Measurements from ENCODE around the gene LSM14B.

The LSM14B gene

DNA sequence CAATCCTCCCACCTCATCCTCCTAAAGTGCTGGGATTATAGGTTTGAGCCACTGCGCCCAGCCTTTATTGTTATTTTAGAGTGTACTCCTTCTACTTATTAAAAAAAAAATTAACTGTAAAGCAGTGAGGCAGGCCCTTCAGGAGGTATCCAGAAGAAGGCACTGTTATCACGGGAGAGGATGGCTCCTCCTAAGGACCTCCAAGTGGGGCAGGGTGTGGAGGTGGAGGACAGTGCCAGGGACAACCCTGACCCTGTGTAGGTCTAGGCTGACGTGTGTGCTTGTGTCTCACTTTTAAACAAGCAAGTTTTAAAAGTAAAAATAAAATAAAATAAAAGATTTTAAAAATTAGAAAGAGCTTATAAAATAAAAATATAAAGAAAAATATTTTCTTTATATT, 32.9 kb upstream of the LSM14B start:
- no peak overlapping the region for H3K27ac ChIP-seq (ENCODE audit: low read depth, low read length, severe bottlenecking)
- peaks cover 6% of the 10 kb centered on the region for H3K4me1 ChIP-seq (ENCODE audit: control insufficient read depth, insufficient read depth, low read length, poor library complexity, severe bottlenecking)
- WGBS, 2 experiments (ENCODE audit: insufficient coverage in 2 of 2) = 33% methylated on average over 1 of the region's 3 CpGs; no CpG with 5 or more reads in 1 of the 2 experiments
- H3K36me3 ChIP-seq (ENCODE audit: control insufficient read depth, insufficient read depth, low read length) = no peaks in the 10 kb centered on the region
- no peaks in the 10 kb centered on the region for H3K9me3 ChIP-seq (ENCODE audit: control insufficient read depth, low read length)
- H3K4me3 ChIP-seq (ENCODE audit: extremely low read depth, insufficient read depth, low read length, poor library complexity, severe bottlenecking) = no peak overlapping the region

DNA sequence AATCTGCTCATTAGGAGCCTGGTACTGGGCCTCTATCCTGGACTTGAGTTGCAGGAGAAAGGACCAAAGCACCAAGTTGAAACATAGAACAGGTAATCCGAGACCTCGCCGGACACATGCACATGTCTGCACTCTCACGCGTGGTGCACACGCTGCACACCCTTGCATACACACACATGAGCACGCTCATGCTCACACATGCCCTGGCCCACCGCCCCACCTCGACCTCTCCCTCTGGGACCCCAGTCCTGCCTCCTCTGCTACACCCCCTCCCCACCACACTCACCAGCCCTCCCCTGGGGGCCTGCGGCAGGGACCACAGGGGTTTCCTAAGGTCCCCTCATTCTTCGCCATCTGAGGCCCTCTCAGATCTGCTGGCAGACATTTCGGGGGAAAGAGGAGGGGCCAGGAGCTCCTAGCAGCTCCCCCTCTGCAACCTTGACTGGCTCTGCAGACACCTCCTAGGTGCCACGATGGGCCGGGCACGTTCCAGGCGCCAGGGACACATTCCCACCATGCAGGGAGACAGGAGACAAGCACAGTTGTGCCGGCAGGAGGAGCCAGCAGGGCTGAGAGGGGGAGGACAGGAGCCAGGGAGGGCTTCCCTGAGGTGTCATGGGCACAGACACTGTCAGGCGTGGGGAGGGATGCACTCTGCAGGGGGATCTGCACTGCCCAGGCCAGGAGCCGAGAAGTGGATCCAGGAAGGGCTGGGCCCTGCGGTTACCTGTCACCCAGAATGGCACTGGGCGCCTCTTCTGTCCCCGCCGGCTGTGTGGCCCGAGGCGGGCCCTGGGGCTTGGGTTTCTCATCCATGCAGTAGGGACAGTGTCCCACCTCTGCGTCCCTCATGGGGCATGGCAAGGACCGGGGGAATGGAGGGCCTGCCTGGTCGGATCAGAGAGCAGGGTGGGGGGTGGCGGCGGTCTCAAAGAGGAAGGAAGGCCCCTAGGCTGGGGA, 25.6 kb upstream of the LSM14B start:
- Histone ChIP-seq H3K9me3 (ENCODE audit: control insufficient read depth, low read length) (no peaks in the 10 kb centered on the region), H3K27ac (ENCODE audit: low read depth, low read length, severe bottlenecking) (no peak overlapping the region), H3K36me3 (ENCODE audit: control insufficient read depth, insufficient read depth, low read length) (no peaks in the 10 kb centered on the region), H3K4me3 (ENCODE audit: extremely low read depth, insufficient read depth, low read length, poor library complexity, severe bottlenecking) (no peak overlapping the region), H3K4me1 (ENCODE audit: control insufficient read depth, insufficient read depth, low read length, poor library complexity, severe bottlenecking) (no peaks in the 10 kb centered on the region)
- 88 to 93% methylated on average over 28 to 29 of the region's 30 CpGs for WGBS, 2 experiments (ENCODE audit: insufficient coverage in 2 of 2)

DNA sequence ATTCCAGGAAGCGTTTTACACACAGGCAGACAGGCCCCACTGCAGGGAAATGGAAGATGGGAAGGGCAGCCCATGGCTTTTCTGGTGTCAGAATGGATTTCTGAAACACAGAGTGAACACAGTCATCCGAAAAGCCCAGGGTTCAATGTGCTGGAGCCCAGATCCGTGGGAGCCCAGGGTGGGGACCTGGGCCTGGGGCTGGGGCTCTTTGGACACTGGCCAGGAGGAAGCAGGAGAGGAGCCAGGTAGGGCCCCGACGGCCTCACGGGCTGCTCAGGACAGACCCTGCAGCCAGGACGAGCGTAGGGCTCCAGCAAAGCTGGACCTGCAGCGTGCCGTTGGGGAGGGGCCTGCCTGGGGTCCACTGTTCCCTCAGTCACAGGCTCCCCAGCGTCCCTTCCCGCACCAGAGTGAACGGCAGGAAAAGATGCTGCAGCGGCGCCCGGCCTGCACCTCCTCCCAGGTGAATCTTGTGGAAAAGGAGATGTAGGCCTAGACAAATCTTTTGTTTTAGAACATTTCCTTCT, 24.3 kb upstream of the LSM14B start:
- 75 to 89% methylated on average over 10 to 12 of the region's 16 CpGs for WGBS, 2 experiments (ENCODE audit: insufficient coverage in 2 of 2)
- Histone ChIP-seq H3K9me3 (ENCODE audit: control insufficient read depth, low read length) (no peaks in the 10 kb centered on the region), H3K4me3 (ENCODE audit: extremely low read depth, insufficient read depth, low read length, poor library complexity, severe bottlenecking) (no peak overlapping the region), H3K36me3 (ENCODE audit: control insufficient read depth, insufficient read depth, low read length) (no peaks in the 10 kb centered on the region), H3K27ac (ENCODE audit: low read depth, low read length, severe bottlenecking) (no peak overlapping the region), H3K4me1 (ENCODE audit: control insufficient read depth, insufficient read depth, low read length, poor library complexity, severe bottlenecking) (no peaks in the 10 kb centered on the region)

DNA sequence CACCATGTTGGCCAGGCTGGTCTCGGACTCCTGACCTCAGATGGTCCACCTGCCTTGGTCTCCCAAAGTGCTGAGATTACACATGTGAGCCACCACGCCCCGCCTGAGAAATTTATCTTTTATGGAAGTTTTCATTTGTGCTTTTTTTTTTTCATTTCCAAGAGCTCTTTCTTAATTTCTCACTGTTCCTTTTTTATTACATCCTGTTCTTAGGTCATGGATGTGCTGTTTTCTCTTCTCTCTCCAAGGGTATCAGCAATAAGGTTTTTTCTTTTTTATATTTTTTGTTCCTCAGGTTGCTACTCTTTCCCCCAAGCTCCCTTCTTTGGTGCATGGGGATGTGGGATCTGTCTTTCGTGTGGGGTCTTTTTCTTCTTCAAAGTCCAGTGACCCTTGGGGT, 21.2 kb upstream of the LSM14B start:
- H3K36me3 ChIP-seq (ENCODE audit: control insufficient read depth, insufficient read depth, low read length) = no peaks in the 10 kb centered on the region
- 75 to 81% methylated on average over 2 to 3 of the region's 4 CpGs for WGBS, 2 experiments (ENCODE audit: insufficient coverage in 2 of 2)
- no peak overlapping the region for H3K4me3 ChIP-seq (ENCODE audit: extremely low read depth, insufficient read depth, low read length, poor library complexity, severe bottlenecking)
- H3K27ac ChIP-seq (ENCODE audit: low read depth, low read length, severe bottlenecking) = no peak overlapping the region
- no peaks in the 10 kb centered on the region for H3K9me3 ChIP-seq (ENCODE audit: control insufficient read depth, low read length)
- no peaks in the 10 kb centered on the region for H3K4me1 ChIP-seq (ENCODE audit: control insufficient read depth, insufficient read depth, low read length, poor library complexity, severe bottlenecking)

- H3K27ac ChIP-seq (ENCODE audit: low read depth, low read length, severe bottlenecking) = no peak overlapping the region
- WGBS, 2 experiments (ENCODE audit: insufficient coverage in 2 of 2) = 79 to 85% methylated on average over 14 to 17 of the region's 21 CpGs
- H3K9me3 ChIP-seq (ENCODE audit: control insufficient read depth, low read length) = peaks cover 13% of the 10 kb centered on the region
- H3K4me1 ChIP-seq (ENCODE audit: control insufficient read depth, insufficient read depth, low read length, poor library complexity, severe bottlenecking) = no peaks in the 10 kb centered on the region
- H3K36me3 ChIP-seq (ENCODE audit: control insufficient read depth, insufficient read depth, low read length) = no peaks in the 10 kb centered on the region
- H3K4me3 ChIP-seq (ENCODE audit: extremely low read depth, insufficient read depth, low read length, poor library complexity, severe bottlenecking) = no peak overlapping the region
Observed at GRCh38 chr20:62103508-62104233, 18.6 kb upstream of the LSM14B start.

GRCh38 chr20:62104234-62104789, 18.0 kb upstream of the LSM14B start:
- 66 to 74% methylated on average over 14 to 15 of the region's 15 CpGs for WGBS, 2 experiments (ENCODE audit: insufficient coverage in 2 of 2)
- H3K27ac ChIP-seq (ENCODE audit: low read depth, low read length, severe bottlenecking) = no peak overlapping the region
- peaks cover 19% of the 10 kb centered on the region for H3K9me3 ChIP-seq (ENCODE audit: control insufficient read depth, low read length)
- H3K4me1 ChIP-seq (ENCODE audit: control insufficient read depth, insufficient read depth, low read length, poor library complexity, severe bottlenecking) = no peaks in the 10 kb centered on the region
- no peak overlapping the region for H3K4me3 ChIP-seq (ENCODE audit: extremely low read depth, insufficient read depth, low read length, poor library complexity, severe bottlenecking)
- H3K36me3 ChIP-seq (ENCODE audit: control insufficient read depth, insufficient read depth, low read length) = no peaks in the 10 kb centered on the region

DNA sequence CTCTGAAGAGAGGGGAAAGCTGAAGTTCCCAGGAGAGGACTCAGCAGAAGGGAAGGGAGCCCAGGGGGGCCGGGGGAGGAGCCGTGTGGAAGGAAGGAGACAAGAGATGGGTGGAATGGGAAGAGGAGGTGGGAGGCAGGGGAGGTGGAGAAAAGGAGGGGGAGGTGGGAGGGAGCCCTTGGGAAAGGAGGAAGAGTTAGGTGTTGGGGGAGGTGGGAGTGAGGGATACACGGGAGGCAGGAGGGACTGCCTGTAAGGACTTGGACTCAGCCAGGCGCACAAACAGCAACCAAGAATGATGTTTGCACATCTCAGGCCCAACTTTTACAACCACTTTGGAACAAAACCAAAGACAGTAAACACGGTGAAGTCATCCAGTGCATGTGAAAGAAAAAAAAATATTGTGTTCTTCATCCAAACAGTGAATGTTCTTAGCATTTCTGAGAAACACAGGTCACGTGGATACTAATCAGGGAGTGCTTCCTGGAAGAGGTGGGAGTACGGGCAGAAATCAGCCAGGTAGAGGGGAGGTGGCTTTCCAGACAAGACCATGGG, 17.4 kb upstream of the LSM14B start:
- Histone ChIP-seq H3K4me3 (ENCODE audit: extremely low read depth, insufficient read depth, low read length, poor library complexity, severe bottlenecking) (no peak overlapping the region), H3K4me1 (ENCODE audit: control insufficient read depth, insufficient read depth, low read length, poor library complexity, severe bottlenecking) (no peaks in the 10 kb centered on the region), H3K36me3 (ENCODE audit: control insufficient read depth, insufficient read depth, low read length) (no peaks in the 10 kb centered on the region), H3K27ac (ENCODE audit: low read depth, low read length, severe bottlenecking) (no peak overlapping the region), H3K9me3 (ENCODE audit: control insufficient read depth, low read length) (peaks cover 23% of the 10 kb centered on the region)
- 60 to 70% methylated on average over 2 to 5 of the region's 7 CpGs for WGBS, 2 experiments (ENCODE audit: insufficient coverage in 2 of 2)

DNA sequence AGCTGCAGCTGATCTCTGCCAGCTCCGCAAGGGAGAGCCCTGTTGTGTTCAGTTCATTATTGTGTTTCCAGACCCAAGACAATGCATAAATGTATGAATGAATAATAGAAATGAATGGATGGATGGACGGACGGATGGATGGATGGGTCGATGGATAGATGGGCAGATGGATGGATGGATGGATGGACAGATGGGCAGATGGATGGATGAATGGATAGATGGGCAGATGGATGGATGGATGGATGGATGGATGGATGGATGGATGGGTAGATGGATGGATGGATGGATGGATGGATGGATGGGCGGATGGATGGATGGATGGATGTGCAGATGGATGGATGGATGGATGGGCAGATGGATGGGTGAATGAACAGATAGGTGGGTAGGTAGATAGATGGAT, 16.7 kb upstream of the LSM14B start:
- no peak overlapping the region for H3K27ac ChIP-seq (ENCODE audit: low read depth, low read length, severe bottlenecking)
- no peak overlapping the region for H3K4me3 ChIP-seq (ENCODE audit: extremely low read depth, insufficient read depth, low read length, poor library complexity, severe bottlenecking)
- no peaks in the 10 kb centered on the region for H3K36me3 ChIP-seq (ENCODE audit: control insufficient read depth, insufficient read depth, low read length)
- peaks cover 23% of the 10 kb centered on the region for H3K9me3 ChIP-seq (ENCODE audit: control insufficient read depth, low read length)
- 89 to 92% methylated on average over 4 to 5 of the region's 5 CpGs for WGBS, 2 experiments (ENCODE audit: insufficient coverage in 2 of 2)
- H3K4me1 ChIP-seq (ENCODE audit: control insufficient read depth, insufficient read depth, low read length, poor library complexity, severe bottlenecking) = no peaks in the 10 kb centered on the region

DNA sequence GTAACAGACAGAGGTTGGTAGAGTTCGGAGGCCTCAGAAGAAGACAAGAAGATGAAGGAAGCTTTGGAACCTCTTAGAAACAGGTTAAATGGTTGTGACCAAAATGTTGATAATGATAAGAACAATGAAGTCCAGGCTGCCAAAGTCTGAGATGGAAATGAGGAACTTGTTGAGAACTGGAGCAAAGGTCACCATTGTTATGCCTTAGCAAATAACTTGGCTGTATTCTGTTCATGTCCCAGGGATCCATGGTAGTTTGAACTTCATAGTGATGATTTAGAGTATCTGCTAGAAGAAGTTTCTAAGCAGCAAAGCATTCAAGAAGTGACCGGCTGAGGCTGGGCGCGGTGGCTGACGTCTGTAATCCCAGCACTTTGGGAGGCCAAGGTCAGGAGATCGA, 11.1 kb upstream of the LSM14B start:
- Histone ChIP-seq H3K4me3 (ENCODE audit: extremely low read depth, insufficient read depth, low read length, poor library complexity, severe bottlenecking) (no peak overlapping the region), H3K9me3 (ENCODE audit: control insufficient read depth, low read length) (peaks cover 37% of the 10 kb centered on the region), H3K4me1 (ENCODE audit: control insufficient read depth, insufficient read depth, low read length, poor library complexity, severe bottlenecking) (no peaks in the 10 kb centered on the region), H3K27ac (ENCODE audit: low read depth, low read length, severe bottlenecking) (no peak overlapping the region), H3K36me3 (ENCODE audit: control insufficient read depth, insufficient read depth, low read length) (no peaks in the 10 kb centered on the region)
- 87 to 94% methylated on average over 2 to 5 of the region's 6 CpGs for WGBS, 2 experiments (ENCODE audit: insufficient coverage in 2 of 2)

DNA sequence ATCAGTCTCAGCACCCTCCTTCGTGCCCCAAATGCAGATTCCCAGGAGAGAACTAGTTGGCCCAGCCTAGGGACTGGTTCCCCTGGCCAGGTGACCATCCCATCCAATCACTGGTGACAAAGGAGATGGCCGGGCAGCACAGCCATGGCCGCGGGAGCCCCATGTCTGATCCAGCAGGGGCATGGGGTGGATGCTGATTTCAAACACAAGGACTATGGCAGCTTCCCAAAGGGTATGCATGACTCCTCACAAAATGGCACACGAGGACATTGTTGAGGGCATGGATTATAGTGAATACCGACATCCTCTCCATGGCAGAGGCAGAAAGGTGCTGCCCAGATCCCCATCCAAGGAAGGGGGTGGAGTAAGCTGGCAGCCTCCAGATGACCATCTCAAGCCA, 9.9 kb upstream of the LSM14B start:
- H3K36me3 ChIP-seq (ENCODE audit: control insufficient read depth, insufficient read depth, low read length) = no peaks in the 10 kb centered on the region
- no peak overlapping the region for H3K27ac ChIP-seq (ENCODE audit: low read depth, low read length, severe bottlenecking)
- WGBS, 2 experiments (ENCODE audit: insufficient coverage in 2 of 2) = 89 to 90% methylated on average over 3 to 6 of the region's 6 CpGs
- no peak overlapping the region for H3K4me3 ChIP-seq (ENCODE audit: extremely low read depth, insufficient read depth, low read length, poor library complexity, severe bottlenecking)
- H3K9me3 ChIP-seq (ENCODE audit: control insufficient read depth, low read length) = peaks cover 30% of the 10 kb centered on the region
- H3K4me1 ChIP-seq (ENCODE audit: control insufficient read depth, insufficient read depth, low read length, poor library complexity, severe bottlenecking) = no peaks in the 10 kb centered on the region
